ENCODE results near the gene BPIFA3. TPM values are rescaled to one million over a fixed set of nuclear protein-coding genes. Genes with fewer than 3 reads are reported as not detected.

BPIFA3 gene
- total and polyA plus RNA-seq, 2 experiments from 2014 or later = not detected

DNA sequence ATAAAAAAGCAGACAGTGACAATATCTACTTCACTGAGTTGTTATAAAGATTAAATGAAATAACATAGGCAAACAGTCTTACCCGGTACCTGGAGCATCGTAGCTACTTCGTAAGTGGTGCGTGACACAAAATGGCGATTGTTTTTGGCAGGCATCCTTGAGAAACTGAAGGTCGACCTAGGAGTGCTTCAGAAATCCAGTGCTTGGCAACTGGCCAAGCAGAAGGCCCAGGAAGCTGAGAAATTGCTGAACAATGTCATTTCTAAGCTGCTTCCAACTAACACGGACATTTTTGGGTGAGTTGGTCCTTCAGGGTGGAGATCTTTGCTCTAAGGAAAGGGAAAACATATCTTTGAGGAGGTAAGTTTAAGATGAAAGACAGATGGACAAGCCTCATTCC lies 44.4 kb upstream of the BPIFA3 start:
- H3K36me3 ChIP-seq (replicated peaks; ENCODE audit: insufficient read depth, low read depth) = no peaks in the 10 kb centered on the region
- H3K79me2 ChIP-seq = no peaks in the 10 kb centered on the region
- no peak overlapping the region for H2AFZ ChIP-seq
- WGBS (ENCODE audit: low lambda C conversion rate, missing lambda C conversion rate) = 83% methylated on average over 7 of the region's 7 CpGs
- H3K4me3 ChIP-seq = no peak overlapping the region
- H3K27ac ChIP-seq = no peak overlapping the region
- no peaks in the 10 kb centered on the region for H3K4me1 ChIP-seq (ENCODE audit: insufficient read depth)
- no peaks in the 10 kb centered on the region for H3K27me3 ChIP-seq
- H3K9me3 ChIP-seq (ENCODE audit: low read depth) = no peaks in the 10 kb centered on the region
- TF ChIP-seq, protein P1, sequence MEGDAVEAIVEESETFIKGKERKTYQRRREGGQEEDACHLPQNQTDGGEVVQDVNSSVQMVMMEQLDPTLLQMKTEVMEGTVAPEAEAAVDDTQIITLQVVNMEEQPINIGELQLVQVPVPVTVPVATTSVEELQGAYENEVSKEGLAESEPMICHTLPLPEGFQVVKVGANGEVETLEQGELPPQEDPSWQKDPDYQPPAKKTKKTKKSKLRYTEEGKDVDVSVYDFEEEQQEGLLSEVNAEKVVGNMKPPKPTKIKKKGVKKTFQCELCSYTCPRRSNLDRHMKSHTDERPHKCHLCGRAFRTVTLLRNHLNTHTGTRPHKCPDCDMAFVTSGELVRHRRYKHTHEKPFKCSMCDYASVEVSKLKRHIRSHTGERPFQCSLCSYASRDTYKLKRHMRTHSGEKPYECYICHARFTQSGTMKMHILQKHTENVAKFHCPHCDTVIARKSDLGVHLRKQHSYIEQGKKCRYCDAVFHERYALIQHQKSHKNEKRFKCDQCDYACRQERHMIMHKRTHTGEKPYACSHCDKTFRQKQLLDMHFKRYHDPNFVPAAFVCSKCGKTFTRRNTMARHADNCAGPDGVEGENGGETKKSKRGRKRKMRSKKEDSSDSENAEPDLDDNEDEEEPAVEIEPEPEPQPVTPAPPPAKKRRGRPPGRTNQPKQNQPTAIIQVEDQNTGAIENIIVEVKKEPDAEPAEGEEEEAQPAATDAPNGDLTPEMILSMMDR (IDR thresholded peaks at IDR 0.05; ENCODE audit: poor library complexity) = no peak
- TF ChIP-seq EZH2 (IDR thresholded peaks at IDR 0.05; ENCODE audit: borderline replicate concordance) = no peak
- no peak for TF ChIP-seq EZH2phosphoT487 (IDR thresholded peaks at IDR 0.05; ENCODE audit: low read depth, severe bottlenecking, unreplicated experiment)
- no peaks in the 10 kb centered on the region for H3K9me2 ChIP-seq (replicated peaks; ENCODE audit: insufficient read depth)
- DNase-seq (ENCODE audit: low spot score) = no peak
- no peaks in the 10 kb centered on the region for H4K20me1 ChIP-seq (ENCODE audit: insufficient read depth, poor library complexity, severe bottlenecking)
- H3K4me2 ChIP-seq = no peak overlapping the region

DNA sequence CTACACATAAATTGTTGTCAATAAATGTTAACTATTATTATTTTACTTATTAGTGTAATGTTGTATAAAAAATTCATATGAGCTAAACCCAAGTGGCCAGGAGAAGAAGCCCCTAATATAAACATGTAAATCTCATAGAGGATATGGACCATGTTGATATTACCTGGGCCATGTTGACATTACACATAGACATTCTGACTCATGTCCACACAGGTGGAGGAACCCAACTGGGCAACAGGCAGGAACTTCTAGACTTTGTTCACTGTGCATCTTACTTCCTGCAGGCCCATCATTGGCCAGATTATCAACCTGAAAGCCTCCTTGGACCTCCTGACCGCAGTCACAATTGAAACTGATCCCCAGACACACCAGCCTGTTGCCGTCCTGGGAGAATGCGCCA lies 42.0 kb upstream of the BPIFA3 start:
- Histone ChIP-seq H4K20me1 (ENCODE audit: insufficient read depth, poor library complexity, severe bottlenecking) (no peaks in the 10 kb centered on the region), H3K4me1 (ENCODE audit: insufficient read depth) (peaks cover 3% of the 10 kb centered on the region), H3K36me3 (replicated peaks; ENCODE audit: insufficient read depth, low read depth) (no peaks in the 10 kb centered on the region), H2AFZ (no peak overlapping the region), H3K4me2 (no peak overlapping the region), H3K4me3 (no peak overlapping the region), H3K79me2 (no peaks in the 10 kb centered on the region), H3K27ac (no peak overlapping the region), H3K27me3 (no peaks in the 10 kb centered on the region), H3K9me2 (replicated peaks; ENCODE audit: insufficient read depth) (no peaks in the 10 kb centered on the region), H3K9me3 (ENCODE audit: low read depth) (no peaks in the 10 kb centered on the region)
- 80% methylated on average over 3 of the region's 3 CpGs for WGBS (ENCODE audit: low lambda C conversion rate, missing lambda C conversion rate)
- DNase-seq (ENCODE audit: low spot score) = no peak
- TF ChIP-seq EZH2phosphoT487 (IDR thresholded peaks at IDR 0.05; ENCODE audit: low read depth, severe bottlenecking, unreplicated experiment) = no peak
- TF ChIP-seq EZH2 (IDR thresholded peaks at IDR 0.05; ENCODE audit: borderline replicate concordance) = no peak
- TF ChIP-seq, protein P1 (IDR thresholded peaks at IDR 0.05; ENCODE audit: poor library complexity) = no peak

DNA sequence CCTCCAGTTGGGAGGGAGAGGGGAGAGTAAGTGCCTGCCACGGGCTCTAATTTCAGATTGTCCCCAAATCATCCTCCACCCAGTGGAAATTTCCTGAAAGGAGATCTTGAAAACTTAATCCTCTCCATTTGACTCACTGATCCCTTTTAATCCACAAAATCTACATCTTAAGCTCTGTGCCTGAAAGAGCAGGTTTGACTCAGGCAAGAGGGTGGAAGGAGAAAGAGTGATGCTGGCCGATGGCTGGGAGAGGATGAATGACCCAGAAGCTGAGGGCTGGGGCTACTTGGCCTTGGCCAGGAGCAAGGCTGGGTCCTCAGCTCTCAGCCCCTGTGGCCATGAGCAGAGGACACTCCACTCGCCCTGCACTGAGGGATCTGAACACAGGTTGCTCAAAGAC lies 41.1 kb upstream of the BPIFA3 start:
- no peak overlapping the region for H2AFZ ChIP-seq
- H3K4me1 ChIP-seq (ENCODE audit: insufficient read depth) = peaks cover 3% of the 10 kb centered on the region
- no peak overlapping the region for H3K27ac ChIP-seq
- no peaks in the 10 kb centered on the region for H3K36me3 ChIP-seq (replicated peaks; ENCODE audit: insufficient read depth, low read depth)
- WGBS (ENCODE audit: low lambda C conversion rate, missing lambda C conversion rate) = 54% methylated on average over 3 of the region's 3 CpGs
- no peak overlapping the region for H3K4me2 ChIP-seq
- DNase-seq (ENCODE audit: low spot score) = no peak
- H4K20me1 ChIP-seq (ENCODE audit: insufficient read depth, poor library complexity, severe bottlenecking) = no peaks in the 10 kb centered on the region
- no peak for TF ChIP-seq EZH2phosphoT487 (IDR thresholded peaks at IDR 0.05; ENCODE audit: low read depth, severe bottlenecking, unreplicated experiment)
- TF ChIP-seq, protein P1 (IDR thresholded peaks at IDR 0.05; ENCODE audit: poor library complexity) = no peak
- TF ChIP-seq EZH2 (IDR thresholded peaks at IDR 0.05; ENCODE audit: borderline replicate concordance) = no peak
- H3K9me2 ChIP-seq (replicated peaks; ENCODE audit: insufficient read depth) = no peaks in the 10 kb centered on the region
- H3K27me3 ChIP-seq = no peaks in the 10 kb centered on the region
- H3K4me3 ChIP-seq = no peak overlapping the region
- no peaks in the 10 kb centered on the region for H3K9me3 ChIP-seq (ENCODE audit: low read depth)
- H3K79me2 ChIP-seq = no peaks in the 10 kb centered on the region

DNA sequence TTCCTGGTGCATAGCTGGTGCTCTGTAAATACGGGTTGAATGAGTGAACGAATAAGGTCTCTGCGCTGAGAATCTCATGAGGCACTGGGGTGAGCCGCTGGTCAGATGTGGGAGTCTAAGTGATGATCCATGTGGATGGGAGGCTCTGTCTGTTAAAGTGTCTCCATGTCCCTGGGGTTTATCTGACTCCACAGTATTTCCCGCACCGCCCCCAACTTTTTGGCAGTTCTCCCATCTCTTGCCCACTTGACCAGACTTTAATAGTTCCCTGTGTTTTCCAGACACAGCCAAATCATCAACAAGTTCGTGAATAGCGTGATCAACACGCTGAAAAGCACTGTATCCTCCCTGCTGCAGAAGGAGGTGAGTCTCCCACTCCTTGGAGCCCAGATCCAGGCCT lies 39.3 kb upstream of the BPIFA3 start:
- Histone ChIP-seq H3K9me3 (ENCODE audit: low read depth) (no peaks in the 10 kb centered on the region), H3K4me3 (no peak overlapping the region), H3K36me3 (replicated peaks; ENCODE audit: insufficient read depth, low read depth) (no peaks in the 10 kb centered on the region), H2AFZ (no peak overlapping the region), H3K9me2 (replicated peaks; ENCODE audit: insufficient read depth) (no peaks in the 10 kb centered on the region), H3K79me2 (no peaks in the 10 kb centered on the region), H3K27ac (no peak overlapping the region), H3K4me1 (ENCODE audit: insufficient read depth) (peaks cover 3% of the 10 kb centered on the region), H3K4me2 (no peak overlapping the region), H4K20me1 (ENCODE audit: insufficient read depth, poor library complexity, severe bottlenecking) (no peaks in the 10 kb centered on the region), H3K27me3 (no peaks in the 10 kb centered on the region)
- DNase-seq (ENCODE audit: low spot score) = no peak
- TF ChIP-seq, protein P1 (IDR thresholded peaks at IDR 0.05; ENCODE audit: poor library complexity) = no peak
- TF ChIP-seq EZH2 (IDR thresholded peaks at IDR 0.05; ENCODE audit: borderline replicate concordance) (no peak), EZH2phosphoT487 (IDR thresholded peaks at IDR 0.05; ENCODE audit: low read depth, severe bottlenecking, unreplicated experiment) (no peak)
- 83% methylated on average over 9 of the region's 9 CpGs for WGBS (ENCODE audit: low lambda C conversion rate, missing lambda C conversion rate)
